Loucy (cell line): ENCODE results near the gene SEC31B.

Source experiments
- EZH2phosphoT487 ChIP-seq: fragments of 200-600 bp; IDR thresholded peaks from 2 replicates; pipeline ENCODE4 v1.6.1; 2018; ENCODE audit warnings: antibody characterized with exemption, mild to moderate bottlenecking, moderate library complexity, borderline replicate concordance
- TF ChIP-seq, protein P1 (sequence below): fragments of 200-600 bp; sonication (generic); conservative IDR thresholded peaks from 2 replicates; pipeline ENCODE4 v1.5.1; 2014; ENCODE audit warnings: mild to moderate bottlenecking, antibody characterized with exemption, low read length

DNA sequence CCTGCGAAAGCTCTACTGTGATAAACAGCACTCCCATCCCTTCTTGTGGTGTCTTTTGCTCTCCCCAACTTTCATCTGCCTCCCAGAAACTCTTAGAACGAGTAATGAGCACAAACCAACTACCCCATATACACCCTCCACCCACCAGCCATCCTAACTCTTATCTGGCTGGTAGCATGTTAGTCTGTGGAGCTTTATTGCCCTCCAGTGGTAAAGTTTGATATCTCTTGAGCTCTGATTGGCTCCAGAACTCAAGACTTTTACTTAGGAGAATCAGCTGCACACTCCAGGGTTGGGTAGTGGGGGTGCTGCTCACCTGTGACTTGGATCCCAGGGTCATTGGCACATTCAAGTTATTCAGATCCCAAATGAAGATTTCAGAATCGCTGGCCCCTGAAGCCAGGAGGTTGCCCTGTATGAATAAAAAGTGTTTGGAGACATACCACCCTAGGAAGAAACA, 10.9 kb downstream of the SEC31B start:
- TF ChIP-seq, protein P1, sequence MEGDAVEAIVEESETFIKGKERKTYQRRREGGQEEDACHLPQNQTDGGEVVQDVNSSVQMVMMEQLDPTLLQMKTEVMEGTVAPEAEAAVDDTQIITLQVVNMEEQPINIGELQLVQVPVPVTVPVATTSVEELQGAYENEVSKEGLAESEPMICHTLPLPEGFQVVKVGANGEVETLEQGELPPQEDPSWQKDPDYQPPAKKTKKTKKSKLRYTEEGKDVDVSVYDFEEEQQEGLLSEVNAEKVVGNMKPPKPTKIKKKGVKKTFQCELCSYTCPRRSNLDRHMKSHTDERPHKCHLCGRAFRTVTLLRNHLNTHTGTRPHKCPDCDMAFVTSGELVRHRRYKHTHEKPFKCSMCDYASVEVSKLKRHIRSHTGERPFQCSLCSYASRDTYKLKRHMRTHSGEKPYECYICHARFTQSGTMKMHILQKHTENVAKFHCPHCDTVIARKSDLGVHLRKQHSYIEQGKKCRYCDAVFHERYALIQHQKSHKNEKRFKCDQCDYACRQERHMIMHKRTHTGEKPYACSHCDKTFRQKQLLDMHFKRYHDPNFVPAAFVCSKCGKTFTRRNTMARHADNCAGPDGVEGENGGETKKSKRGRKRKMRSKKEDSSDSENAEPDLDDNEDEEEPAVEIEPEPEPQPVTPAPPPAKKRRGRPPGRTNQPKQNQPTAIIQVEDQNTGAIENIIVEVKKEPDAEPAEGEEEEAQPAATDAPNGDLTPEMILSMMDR, result peak; percentile 82
- TF ChIP-seq EZH2phosphoT487, result no peak
